Measurements from ENCODE around the gene TRAF5. TPM values are rescaled to one million over a fixed set of nuclear protein-coding genes. Genes with fewer than 3 reads are reported as not detected.
"Not testable (repeated sequence)": the region's sequence is repeated elsewhere in the genome, so short reads cannot be mapped to it uniquely, and the experiment has no call there.

Gene TRAF5
- total RNA-seq, 1 donor from 2014 or later: 73.1 TPM

DNA sequence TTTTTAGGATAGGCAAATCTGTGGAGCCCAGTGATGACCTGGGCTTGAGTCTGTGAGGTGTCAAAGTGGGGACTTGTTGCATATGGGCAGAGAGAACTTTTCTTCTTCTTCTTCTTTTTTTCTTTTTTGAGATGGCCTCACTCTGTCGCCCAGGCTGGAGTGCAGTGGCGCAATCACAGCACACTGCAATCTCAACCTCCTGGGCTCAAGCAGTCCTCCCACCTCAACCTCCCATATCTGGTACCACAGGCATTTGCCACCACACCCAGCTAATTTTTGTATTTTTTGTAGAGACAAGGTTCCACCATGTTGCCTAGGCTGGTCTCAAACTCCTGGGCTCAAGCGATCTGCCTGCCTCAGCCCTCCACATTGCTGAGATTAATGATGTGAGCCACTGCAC is 85.0 kb downstream of the TRAF5 start:
- TF ChIP-seq, protein P1, sequence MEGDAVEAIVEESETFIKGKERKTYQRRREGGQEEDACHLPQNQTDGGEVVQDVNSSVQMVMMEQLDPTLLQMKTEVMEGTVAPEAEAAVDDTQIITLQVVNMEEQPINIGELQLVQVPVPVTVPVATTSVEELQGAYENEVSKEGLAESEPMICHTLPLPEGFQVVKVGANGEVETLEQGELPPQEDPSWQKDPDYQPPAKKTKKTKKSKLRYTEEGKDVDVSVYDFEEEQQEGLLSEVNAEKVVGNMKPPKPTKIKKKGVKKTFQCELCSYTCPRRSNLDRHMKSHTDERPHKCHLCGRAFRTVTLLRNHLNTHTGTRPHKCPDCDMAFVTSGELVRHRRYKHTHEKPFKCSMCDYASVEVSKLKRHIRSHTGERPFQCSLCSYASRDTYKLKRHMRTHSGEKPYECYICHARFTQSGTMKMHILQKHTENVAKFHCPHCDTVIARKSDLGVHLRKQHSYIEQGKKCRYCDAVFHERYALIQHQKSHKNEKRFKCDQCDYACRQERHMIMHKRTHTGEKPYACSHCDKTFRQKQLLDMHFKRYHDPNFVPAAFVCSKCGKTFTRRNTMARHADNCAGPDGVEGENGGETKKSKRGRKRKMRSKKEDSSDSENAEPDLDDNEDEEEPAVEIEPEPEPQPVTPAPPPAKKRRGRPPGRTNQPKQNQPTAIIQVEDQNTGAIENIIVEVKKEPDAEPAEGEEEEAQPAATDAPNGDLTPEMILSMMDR (IDR thresholded peaks at IDR 0.05): no peak
- ChIA-PET CTCF (no interaction called here), POLR2A (no interaction called here)
- H3K4me1 Mint-ChIP-seq: peaks cover 13% of the 10 kb centered on the region
- H3K4me3 Mint-ChIP-seq: no peak overlapping the region
- H3K36me3 Mint-ChIP-seq (ENCODE audit: low read depth): peaks cover 16% of the 10 kb centered on the region
- no peaks in the 10 kb centered on the region for H3K27me3 Mint-ChIP-seq
- ATAC-seq (ENCODE audit: low read depth) (no peak), DNase-seq (no peak)
- no peaks in the 10 kb centered on the region for H3K9me3 Mint-ChIP-seq
- intact Hi-C loops (cut with micrococcal nuclease): no loop called here
- H3K27ac Mint-ChIP-seq: no peak overlapping the region

DNA sequence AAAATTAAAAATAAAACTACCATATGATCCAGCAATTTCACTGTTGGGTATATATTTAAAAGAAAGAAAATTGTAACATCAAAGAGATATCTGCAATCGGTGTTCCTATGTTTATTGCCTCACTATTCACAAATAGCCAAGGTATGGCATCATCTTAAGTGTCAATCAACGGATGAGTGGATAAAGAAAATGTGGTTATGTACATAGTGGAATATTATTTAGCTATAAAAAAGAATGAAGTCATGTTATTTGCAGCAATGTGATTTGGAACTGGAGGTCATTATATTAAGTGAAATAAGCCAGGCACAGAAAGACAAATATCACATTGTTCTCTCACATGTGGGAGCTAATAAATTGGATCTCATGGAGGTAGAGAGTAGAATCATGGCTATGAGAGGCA is 89.1 kb downstream of the TRAF5 start:
- Mint-ChIP-seq H3K27me3 (no peaks in the 10 kb centered on the region), H3K4me1 (peaks cover 10% of the 10 kb centered on the region), H3K36me3 (ENCODE audit: low read depth) (peaks cover 4% of the 10 kb centered on the region), H3K4me3 (peak overlapping the region; percentile 66), H3K9me3 (no peaks in the 10 kb centered on the region), H3K27ac (peak overlapping the region; percentile 25)
- POLR2A ChIA-PET: interaction anchor here (0.9 to 1.9 kb wide), 4 partner anchors 33 to 870 kb away, joined by 3 to 13 read pairs (median 4); partner anchors contain the start of gene TRAF5
- TF ChIP-seq, protein P1 (IDR thresholded peaks at IDR 0.05): no peak
- DNase-seq: no peak
- CTCF ChIA-PET: interaction anchor here (1.2 to 1.9 kb wide), 2 partner anchors 53 to 92 kb away, joined by 3 to 7 read pairs; no protein-coding TSS in a partner anchor
- intact Hi-C loops (cut with micrococcal nuclease): loop anchor here (1.0 to 5.0 kb wide), 3 partner anchors 33 to 93 kb away; no protein-coding TSS in a partner anchor
- no peak for ATAC-seq (ENCODE audit: low read depth)

DNA sequence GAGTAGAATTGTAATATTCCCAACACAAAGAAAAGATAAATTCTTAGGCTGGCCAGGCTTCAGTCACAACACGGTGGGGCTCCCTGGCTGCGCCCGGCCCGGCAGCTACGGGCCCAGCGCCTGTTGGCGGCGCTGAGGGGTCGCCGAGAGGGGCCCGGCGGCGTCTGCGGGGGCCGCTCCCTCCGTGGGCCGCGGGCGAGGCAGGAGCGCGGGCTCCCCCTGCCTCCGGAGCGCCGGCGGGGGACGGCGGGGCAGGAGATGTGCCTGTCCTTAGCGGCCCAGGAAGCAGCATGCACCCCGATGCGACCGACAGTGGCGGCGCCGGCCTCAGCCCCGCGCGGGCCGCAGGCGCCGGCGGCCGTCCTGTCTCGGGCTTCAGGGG is 89.6 kb downstream of the TRAF5 start:
- ATAC-seq (ENCODE audit: low read depth) (peak; percentile 73), DNase-seq (peak; percentile 47)

DNA sequence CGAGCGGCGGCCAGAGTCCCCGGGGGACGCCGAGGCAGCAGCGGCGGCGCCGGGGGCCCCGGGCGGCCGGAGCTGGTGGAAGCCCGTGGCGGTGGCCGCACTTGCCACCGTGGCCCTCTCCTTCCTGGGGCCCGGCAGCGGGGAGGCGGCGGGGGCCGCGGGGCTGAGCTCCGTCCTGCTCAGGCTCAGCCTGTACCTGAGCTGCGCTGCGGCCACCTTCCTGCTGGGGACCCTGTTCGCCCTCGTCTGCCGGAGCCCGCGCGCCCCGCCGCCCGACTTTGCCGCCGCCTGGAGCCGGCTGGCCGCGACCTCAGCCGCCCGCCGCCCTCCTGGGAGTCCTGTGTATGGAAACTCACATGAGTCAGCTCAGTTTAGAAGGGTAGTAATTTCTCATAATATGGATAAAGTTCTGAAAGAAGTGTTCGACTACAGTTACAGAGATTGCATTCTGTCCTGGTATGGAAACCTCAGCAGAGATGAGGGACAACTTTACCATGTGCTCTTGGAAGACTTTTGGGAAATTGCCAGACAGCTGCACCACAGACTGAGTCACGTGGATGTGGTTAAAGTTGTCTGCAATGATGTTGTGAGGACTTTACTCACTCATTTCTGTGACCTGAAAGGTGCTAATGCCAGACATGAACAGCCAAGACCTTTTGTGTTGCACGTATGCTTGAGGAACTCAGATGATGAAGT is 90.1 kb downstream of the TRAF5 start:
- peak overlapping the region; percentile 61 for H3K27ac Mint-ChIP-seq
- H3K27me3 Mint-ChIP-seq; H3K36me3 Mint-ChIP-seq (ENCODE audit: low read depth); H3K9me3 Mint-ChIP-seq; H3K4me1 Mint-ChIP-seq: not testable (repeated sequence)
- intact Hi-C loops (cut with micrococcal nuclease): loop anchor here (1.0 to 5.0 kb wide), 3 partner anchors 34 to 94 kb away; no protein-coding TSS in a partner anchor
- DNase-seq (peak; percentile 55), ATAC-seq (ENCODE audit: low read depth) (peak; percentile 74)
- peak overlapping the region; percentile 72 for H3K4me3 Mint-ChIP-seq
- ChIA-PET POLR2A (interaction anchor here (0.6 to 1.9 kb wide), 5 partner anchors 34 to 869 kb away, joined by 3 to 13 read pairs (median 3); partner anchors contain the start of gene TRAF5), CTCF (interaction anchor here (0.8 to 1.9 kb wide), 4 partner anchors 52 to 97 kb away, joined by 3 to 7 read pairs (median 3); no protein-coding TSS in a partner anchor)

More for the DNA sequence above, 89.6 kb downstream of the TRAF5 start:
- not testable (repeated sequence) for H3K9me3 Mint-ChIP-seq; H3K27me3 Mint-ChIP-seq; H3K36me3 Mint-ChIP-seq (ENCODE audit: low read depth); H3K4me1 Mint-ChIP-seq
- ChIA-PET CTCF (interaction anchor here (1.0 to 1.9 kb wide), 3 partner anchors 53 to 93 kb away, joined by 3 to 7 read pairs (median 3); no protein-coding TSS in a partner anchor), POLR2A (interaction anchor here (0.6 to 1.9 kb wide), 5 partner anchors 34 to 870 kb away, joined by 3 to 13 read pairs (median 3); partner anchors contain the start of gene TRAF5)
- Mint-ChIP-seq H3K27ac (peak overlapping the region; percentile 25), H3K4me3 (peak overlapping the region; percentile 66)
- intact Hi-C loops (cut with micrococcal nuclease): loop anchor here (1.0 to 5.0 kb wide), 3 partner anchors 34 to 93 kb away; no protein-coding TSS in a partner anchor

DNA sequence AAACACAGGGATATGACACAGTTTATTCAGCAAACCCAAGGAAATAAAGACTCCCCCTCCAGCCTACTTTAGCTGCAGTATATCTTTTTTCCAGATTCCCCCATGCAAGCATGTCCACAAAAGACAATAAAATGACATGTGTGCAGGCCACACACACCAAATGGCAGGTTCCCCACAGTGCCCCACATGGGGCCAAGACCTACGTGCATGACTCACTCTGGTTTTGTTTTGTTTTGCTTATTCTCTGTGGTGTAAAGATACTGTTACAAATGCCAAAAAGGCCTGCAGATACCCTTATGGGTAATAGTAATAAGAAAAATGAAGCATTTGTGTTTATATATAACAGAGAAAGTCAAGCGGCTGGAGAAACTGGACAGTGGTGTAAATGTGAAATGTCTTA is 93.8 kb downstream of the TRAF5 start:
- Mint-ChIP-seq H3K4me3 (no peak overlapping the region), H3K9me3 (no peaks in the 10 kb centered on the region), H3K36me3 (ENCODE audit: low read depth) (no peaks in the 10 kb centered on the region), H3K27me3 (no peaks in the 10 kb centered on the region), H3K4me1 (peaks cover 10% of the 10 kb centered on the region), H3K27ac (no peak overlapping the region)
- ChIA-PET POLR2A (no interaction called here), CTCF (no interaction called here)
- ATAC-seq (ENCODE audit: low read depth) (no peak), DNase-seq (no peak)
- TF ChIP-seq, protein P1 (IDR thresholded peaks at IDR 0.05): no peak
- intact Hi-C loops (cut with micrococcal nuclease): no loop called here

DNA sequence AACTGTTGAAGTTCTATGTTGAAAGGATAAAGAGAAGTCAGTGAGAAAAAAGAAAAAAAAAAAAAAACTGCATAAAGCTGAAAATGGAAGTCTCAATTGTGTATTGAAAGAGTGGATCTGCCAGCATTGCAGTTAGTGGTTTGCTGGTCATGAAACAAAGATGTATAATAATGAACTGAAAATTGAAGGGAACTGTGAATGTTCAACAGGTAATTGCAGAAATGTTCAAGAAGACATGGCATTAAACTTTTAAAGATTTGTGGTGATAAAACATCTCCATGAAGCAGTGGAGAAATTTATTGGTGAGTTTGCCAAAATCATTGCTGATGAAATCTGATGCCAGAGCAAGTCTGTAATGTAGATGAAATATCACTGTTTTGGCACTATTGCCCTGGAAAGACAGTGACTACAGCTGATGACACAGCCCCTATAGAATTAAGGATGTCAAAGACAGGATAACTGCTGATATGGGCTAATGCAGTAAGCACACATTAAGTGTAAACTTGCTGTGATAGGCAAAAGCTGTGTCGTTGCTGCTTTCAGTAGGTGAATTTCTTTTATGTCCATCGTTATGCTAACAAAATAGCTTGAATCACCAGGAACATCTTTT is 94.3 kb downstream of the TRAF5 start:
- Mint-ChIP-seq H3K36me3 (ENCODE audit: low read depth) (no peaks in the 10 kb centered on the region), H3K4me1 (peaks cover 6% of the 10 kb centered on the region), H3K27ac (no peak overlapping the region), H3K9me3 (no peaks in the 10 kb centered on the region), H3K4me3 (no peak overlapping the region), H3K27me3 (no peaks in the 10 kb centered on the region)
- ChIA-PET POLR2A (interaction anchor here (0.6 kb wide), 1 partner anchor 975 kb away, joined by 3 read pairs; no protein-coding TSS in a partner anchor), CTCF (no interaction called here)
- TF ChIP-seq, protein P1 (IDR thresholded peaks at IDR 0.05): no peak
- ATAC-seq (ENCODE audit: low read depth): no peak
- DNase-seq: no peak
- intact Hi-C loops (cut with micrococcal nuclease): no loop called here
